SU-DHL-6 (cell line): ENCODE data around the gene SHISAL1.

ENCODE experiments used
- H2AFZ ChIP-seq: fragments of 200-600 bp; sonication (generic); 2 replicates; pipeline ENCODE4 v1.6.1; 2014; ENCODE audit warnings: low read depth, mild to moderate bottlenecking, moderate library complexity, mixed read lengths, antibody characterized with exemption, low read length; ENCODE audit not compliant: severe bottlenecking
- H3F3A ChIP-seq: fragments of 200-600 bp; shearing (Covaris generic); 2 replicates; pipeline ENCODE4 v1.6.0; 2016; ENCODE audit warnings: antibody characterized with exemption, mild to moderate bottlenecking; ENCODE audit not compliant: insufficient read depth
- H3K27ac ChIP-seq: fragments of 200-600 bp; sonication (generic); 2 replicates; pipeline ENCODE4 v1.5.1; 2016; ENCODE audit warnings: low read depth, mild to moderate bottlenecking, low read length, moderate library complexity, mixed read lengths
- H3K27me3 ChIP-seq: fragments of 200-600 bp; sonication (generic), shearing (Covaris generic); 2 replicates; pipeline ENCODE4 v1.6.0; 2014; ENCODE audit warnings: mild to moderate bottlenecking, low read length
- H3K36me3 ChIP-seq: fragments of 200-600 bp; sonication (generic); 2 replicates; pipeline ENCODE4 v1.6.1; 2014; ENCODE audit warnings: mild to moderate bottlenecking, low read length, mixed read lengths
- H3K4me2 ChIP-seq: fragments of 300-600, 200-600 bp; shearing (Covaris generic), sonication (generic); 2 replicates; pipeline ENCODE4 v1.6.0; 2014; ENCODE audit warnings: low read length, low read depth, mild to moderate bottlenecking; ENCODE audit not compliant: poor library complexity, severe bottlenecking
- H3K4me3 ChIP-seq: fragments of 200-600 bp; sonication (generic); 2 replicates; pipeline ENCODE4 v1.5.1; 2014; ENCODE audit warnings: antibody characterized with exemption, low read length, mild to moderate bottlenecking, mixed read lengths; ENCODE audit not compliant: insufficient read depth, poor library complexity, severe bottlenecking
- H3K79me2 ChIP-seq: fragments of 200-600 bp; sonication (generic); 2 replicates; pipeline ENCODE4 v1.6.1; 2014; ENCODE audit warnings: mild to moderate bottlenecking, low read length, moderate library complexity; ENCODE audit not compliant: insufficient read depth
- H3K9ac ChIP-seq: fragments of 200-600 bp; sonication (generic); 2 replicates; pipeline ENCODE4 v1.7.0; 2014; ENCODE audit warnings: mild to moderate bottlenecking, low read length
- H3K9me2 ChIP-seq: fragments of 200-600 bp; sonication (generic); replicated peaks from 2 replicates; pipeline ENCODE4 v1.6.1; 2014; ENCODE audit warnings: low read length; ENCODE audit not compliant: insufficient read depth
- H3K9me3 ChIP-seq: fragments of 200-600 bp; sonication (generic); 2 replicates; pipeline ENCODE4 v1.6.1; 2014; ENCODE audit warnings: low read length, mixed read lengths; ENCODE audit not compliant: insufficient read depth
- H4K20me1 ChIP-seq: fragments of 200-600 bp; sonication (generic); 2 replicates; pipeline ENCODE4 v1.6.1; 2014; ENCODE audit warnings: low read depth, mild to moderate bottlenecking, antibody characterized with exemption, low read length, moderate library complexity, mixed read lengths
- CTCF ChIP-seq: fragments of 200-600 bp; sonication (generic); IDR thresholded peaks from one replicate; pipeline ENCODE4 v1.5.1; 2017; ENCODE audit warnings: antibody characterized with exemption, mild to moderate bottlenecking, low read length, moderate library complexity; ENCODE audit not compliant: insufficient read depth, poor library complexity, severe bottlenecking
- EZH2phosphoT487 ChIP-seq: fragments of 200-600 bp; sonication (generic), shearing (Covaris generic); conservative IDR thresholded peaks from 2 replicates; pipeline ENCODE4 v1.6.1; 2018; ENCODE audit warnings: mild to moderate bottlenecking, antibody characterized with exemption, low read length, moderate library complexity, mixed read lengths

Gene SHISAL1

GRCh38 chr22:44357966-44358465 lies 45.3 kb upstream of the SHISAL1 start:
- Histone ChIP-seq H2AFZ (no peak overlapping the region), H4K20me1 (no peaks in the 10 kb centered on the region), H3F3A (no peaks in the 10 kb centered on the region), H3K79me2 (no peaks in the 10 kb centered on the region), H3K4me2 (no peak overlapping the region), H3K9ac (no peak overlapping the region), H3K4me3 (no peak overlapping the region), H3K27ac (no peak overlapping the region), H3K9me2 (no peaks in the 10 kb centered on the region), H3K36me3 (no peaks in the 10 kb centered on the region), H3K27me3 (no peaks in the 10 kb centered on the region), H3K9me3 (no peaks in the 10 kb centered on the region)
- no peak for TF ChIP-seq EZH2phosphoT487
- no peak for TF ChIP-seq CTCF

GRCh38 chr22:44357296-44357965 lies 44.7 kb upstream of the SHISAL1 start:
- Histone ChIP-seq H3K27ac (no peak overlapping the region), H2AFZ (no peak overlapping the region), H3K27me3 (no peaks in the 10 kb centered on the region), H3K4me3 (no peak overlapping the region), H3K9me3 (no peaks in the 10 kb centered on the region), H4K20me1 (no peaks in the 10 kb centered on the region), H3K4me2 (no peak overlapping the region), H3K79me2 (no peaks in the 10 kb centered on the region), H3K9me2 (no peaks in the 10 kb centered on the region), H3K9ac (no peak overlapping the region), H3F3A (no peaks in the 10 kb centered on the region), H3K36me3 (no peaks in the 10 kb centered on the region)
- no peak for TF ChIP-seq CTCF
- no peak for TF ChIP-seq EZH2phosphoT487

DNA sequence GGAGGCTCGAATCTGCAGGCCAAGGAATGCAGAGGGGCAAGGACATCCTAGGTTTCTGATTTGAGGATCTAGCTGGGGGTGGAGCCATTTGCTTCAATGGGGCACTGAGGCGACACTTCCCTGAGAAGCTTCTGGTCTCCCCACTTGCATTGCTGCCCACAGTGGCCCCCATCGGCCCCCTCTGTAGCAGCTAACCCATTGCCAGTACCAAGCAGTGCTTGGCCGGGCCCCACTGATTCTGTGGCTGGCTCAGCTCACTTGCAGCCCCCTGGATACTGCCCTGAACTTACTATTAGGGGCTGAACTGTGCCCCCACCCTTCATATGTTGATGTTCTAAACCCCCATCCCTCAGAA lies 42.9 kb upstream of the SHISAL1 start:
- H3K4me2 ChIP-seq = no peak overlapping the region
- H3F3A ChIP-seq = no peaks in the 10 kb centered on the region
- H3K27ac ChIP-seq = no peak overlapping the region
- H3K27me3 ChIP-seq = no peaks in the 10 kb centered on the region
- H3K9ac ChIP-seq = no peak overlapping the region
- TF ChIP-seq CTCF (no peak), EZH2phosphoT487 (no peak)
- no peaks in the 10 kb centered on the region for H3K36me3 ChIP-seq
- H3K4me3 ChIP-seq = no peak overlapping the region
- no peak overlapping the region for H2AFZ ChIP-seq
- no peaks in the 10 kb centered on the region for H3K9me2 ChIP-seq
- no peaks in the 10 kb centered on the region for H4K20me1 ChIP-seq
- H3K9me3 ChIP-seq = no peaks in the 10 kb centered on the region
- no peaks in the 10 kb centered on the region for H3K79me2 ChIP-seq
